Measurements from ENCODE around the gene SEZ6L. TPM values are rescaled to one million over a fixed set of nuclear protein-coding genes. Genes with fewer than 3 reads are reported as not detected.

Gene SEZ6L
- total RNA-seq, 1 experiment from 2014 or later: 0.13 TPM

- DNase-seq: no peak
- no peaks in the 10 kb centered on the region for H3K9me3 ChIP-seq (ENCODE audit: control insufficient read depth, low read depth, low read length)
- H3K14ac ChIP-seq (ENCODE audit: insufficient read depth, low read length): no peak overlapping the region
- no peak overlapping the region for H3K18ac ChIP-seq (ENCODE audit: insufficient read length, low read depth, low read length)
- no peak overlapping the region for H4K91ac ChIP-seq (ENCODE audit: insufficient read length, low read depth, low read length)
- no peak overlapping the region for H4K8ac ChIP-seq (replicated peaks; ENCODE audit: insufficient read length, low read depth, low read length)
- 0 out of 2 replicates have a peak, but pooled peaks cover 2% of the 10 kb centered on the region for H3K4me1 ChIP-seq (ENCODE audit: insufficient read depth, low read length)
- H3K27me3 ChIP-seq (ENCODE audit: insufficient read depth, low read length): peaks cover 2% of the 10 kb centered on the region; the same call in 1 of the 2 replicates
- Mint-ChIP-seq H3K27ac (no peak overlapping the region), H3K27me3 (ENCODE audit: low read depth) (peaks cover 18% of the 10 kb centered on the region), H3K36me3 (ENCODE audit: insufficient read depth in 1 of 3, low read depth in 3 of 3) (no peaks in the 10 kb centered on the region), H3K4me1 (peaks cover 7 to 12% of the 10 kb centered on the region in 2 experiments), H3K4me3 (no peak overlapping the region), H3K9me3 (no peaks in the 10 kb centered on the region; a peak in 1 of 5 replicates)
- H3K27ac ChIP-seq (ENCODE audit: insufficient read length, low read depth, low read length): no peak overlapping the region
- WGBS (ENCODE audit: extremely low coverage, insufficient read length, low lambda C conversion rate): no CpG with 5 or more reads among the region's 3 CpGs
- H3K56ac ChIP-seq (ENCODE audit: insufficient read length, low read depth, low read length): no peak overlapping the region
- H2AK5ac ChIP-seq (ENCODE audit: insufficient read length, low read length): no peak overlapping the region
- no peaks in the 10 kb centered on the region for H4K20me1 ChIP-seq (ENCODE audit: control insufficient read depth, insufficient read depth, insufficient read length)
- H3K79me1 ChIP-seq (ENCODE audit: insufficient read depth, low read depth, low read length, poor library complexity, severe bottlenecking): no peaks in the 10 kb centered on the region
- no peak overlapping the region for H3K23ac ChIP-seq (ENCODE audit: insufficient read length, low read depth, low read length)
- no peak overlapping the region for H3K4ac ChIP-seq (ENCODE audit: low read depth, low read length)
- H2BK20ac ChIP-seq (ENCODE audit: low read depth, low read length, poor library complexity, severe bottlenecking): no peak overlapping the region
- no peak overlapping the region for H2BK5ac ChIP-seq (ENCODE audit: insufficient read length, low read length)
- no peaks in the 10 kb centered on the region for H3K79me2 ChIP-seq (ENCODE audit: insufficient read depth, low read length)
- peaks cover 3% of the 10 kb centered on the region for H3K23me2 ChIP-seq (ENCODE audit: insufficient read length, low read depth, low read length, poor library complexity, severe bottlenecking)
- H2AFZ ChIP-seq (ENCODE audit: low read length): no peak overlapping the region
- no peak overlapping the region for H3T11ph ChIP-seq (ENCODE audit: low read length)
- no peak overlapping the region for H3K4me2 ChIP-seq (ENCODE audit: insufficient read depth, insufficient read length, low read length)
- no peak overlapping the region for H3K9ac ChIP-seq (ENCODE audit: extremely low read depth, insufficient read length, low read length)
- no peak for TF ChIP-seq CTCF (conservative IDR thresholded peaks at IDR 0.05)
- H2BK15ac ChIP-seq (ENCODE audit: low read depth, low read length): no peak overlapping the region; the same call in 1 of the 2 replicates
- H2BK12ac ChIP-seq (ENCODE audit: insufficient read length, low read depth, low read length): no peak overlapping the region
- H2BK120ac ChIP-seq (ENCODE audit: low read depth, low read length, poor library complexity, severe bottlenecking): no peak overlapping the region
- H4K5ac ChIP-seq (ENCODE audit: insufficient read length, low read depth, low read length): no peak overlapping the region
Observed at GRCh38 chr22:26362471-26362870, 193.2 kb downstream of the SEZ6L start.
